Measurements from ENCODE around the gene CLUH.

The CLUH gene

GRCh38 chr17:2722611-2723010 lies 11.0 kb upstream of the CLUH start:
- no peak for DNase-seq (ENCODE audit: low read depth in 2 of 3, low spot score in 1 of 3)

- DNase-seq (ENCODE audit: low read depth in 2 of 3, low spot score in 1 of 3), result no peak
These were observed 10.0 kb upstream of the CLUH start for GRCh38 chr17:2721603-2722002.

- DNase-seq (ENCODE audit: low read depth in 2 of 3, low spot score in 1 of 3), result no peak
These were observed 8.3 kb upstream of the CLUH start for GRCh38 chr17:2719861-2720260.

- DNase-seq (ENCODE audit: low read depth in 2 of 3, low spot score in 1 of 3), result no peak
These were observed 6.8 kb upstream of the CLUH start for GRCh38 chr17:2718150-2718938.

GRCh38 chr17:2716649-2717048 lies 5.1 kb upstream of the CLUH start:
- DNase-seq (ENCODE audit: low read depth in 2 of 3, low spot score in 1 of 3), result no peak

- DNase-seq (ENCODE audit: low read depth in 2 of 3, low spot score in 1 of 3), result no peak
These were observed 2.3 kb upstream of the CLUH start for GRCh38 chr17:2713881-2714280.

GRCh38 chr17:2712300-2713043 lies 908 bp upstream of the CLUH start:
- DNase-seq (ENCODE audit: low read depth in 2 of 3, low spot score in 1 of 3), result no peak

GRCh38 chr17:2710803-2711607 lies 559 bp downstream of the CLUH start:
- peak in 1 of 3 donors; percentile 40 for DNase-seq (ENCODE audit: low read depth in 2 of 3, low spot score in 1 of 3)

GRCh38 chr17:2710071-2710802 lies 1.3 kb downstream of the CLUH start:
- no peak for DNase-seq (ENCODE audit: low read depth in 2 of 3, low spot score in 1 of 3)

- no peak for DNase-seq (ENCODE audit: low read depth in 2 of 3, low spot score in 1 of 3)
These were observed 2.3 kb downstream of the CLUH start for GRCh38 chr17:2709183-2709661.

- no peak for DNase-seq (ENCODE audit: low read depth in 2 of 3, low spot score in 1 of 3)
These were observed 2.9 kb downstream of the CLUH start for GRCh38 chr17:2708585-2709182.

GRCh38 chr17:2707721-2708584 lies 3.6 kb downstream of the CLUH start:
- DNase-seq (ENCODE audit: low read depth in 2 of 3, low spot score in 1 of 3), result no peak

- no peak for DNase-seq (ENCODE audit: low read depth in 2 of 3, low spot score in 1 of 3)
These were observed 4.6 kb downstream of the CLUH start for GRCh38 chr17:2706911-2707510.

GRCh38 chr17:2705888-2706795 lies 5.4 kb downstream of the CLUH start:
- DNase-seq (ENCODE audit: low read depth in 2 of 3, low spot score in 1 of 3), result no peak

GRCh38 chr17:2705263-2705662 lies 6.3 kb downstream of the CLUH start:
- DNase-seq (ENCODE audit: low read depth in 2 of 3, low spot score in 1 of 3), result no peak

GRCh38 chr17:2704890-2705248 lies 6.7 kb downstream of the CLUH start:
- DNase-seq (ENCODE audit: low read depth in 2 of 3, low spot score in 1 of 3), result no peak

GRCh38 chr17:2704031-2704889 lies 7.3 kb downstream of the CLUH start:
- DNase-seq (ENCODE audit: low read depth in 2 of 3, low spot score in 1 of 3), result no peak
